Amniotic epithelial cell (primary cell): Measurements from ENCODE around the gene LEKR1.
"Not testable (repeated sequence)": the region's sequence is repeated elsewhere in the genome, so short reads cannot be mapped to it uniquely, and the experiment has no call there.

Experiments used
- DNase-seq: peaks from one replicate; pipeline ENCODE4 v3.0.0-alpha.2; 2010; ENCODE audit warnings: low read depth

Gene LEKR1

DNA sequence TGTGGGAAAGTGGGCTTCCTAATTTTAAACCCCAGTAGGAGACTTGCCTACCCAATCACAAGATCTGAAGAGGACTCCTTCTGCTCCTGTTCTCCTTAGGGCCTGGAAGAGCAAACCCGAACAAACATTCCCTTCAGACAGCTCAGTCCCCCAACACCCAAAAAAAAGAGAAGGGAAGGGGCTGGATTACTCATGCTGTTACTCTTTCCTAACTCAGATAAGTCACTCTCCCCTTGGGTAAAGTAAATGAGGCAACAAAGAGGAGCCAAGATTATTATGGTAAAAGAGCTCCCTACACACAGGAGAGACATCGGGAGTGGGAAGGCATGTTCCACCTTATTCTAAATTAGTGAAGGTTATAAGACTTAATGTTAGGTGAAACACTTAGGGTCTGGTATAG lies 18.1 kb upstream of the LEKR1 start:
- DNase-seq, result no peak

DNA sequence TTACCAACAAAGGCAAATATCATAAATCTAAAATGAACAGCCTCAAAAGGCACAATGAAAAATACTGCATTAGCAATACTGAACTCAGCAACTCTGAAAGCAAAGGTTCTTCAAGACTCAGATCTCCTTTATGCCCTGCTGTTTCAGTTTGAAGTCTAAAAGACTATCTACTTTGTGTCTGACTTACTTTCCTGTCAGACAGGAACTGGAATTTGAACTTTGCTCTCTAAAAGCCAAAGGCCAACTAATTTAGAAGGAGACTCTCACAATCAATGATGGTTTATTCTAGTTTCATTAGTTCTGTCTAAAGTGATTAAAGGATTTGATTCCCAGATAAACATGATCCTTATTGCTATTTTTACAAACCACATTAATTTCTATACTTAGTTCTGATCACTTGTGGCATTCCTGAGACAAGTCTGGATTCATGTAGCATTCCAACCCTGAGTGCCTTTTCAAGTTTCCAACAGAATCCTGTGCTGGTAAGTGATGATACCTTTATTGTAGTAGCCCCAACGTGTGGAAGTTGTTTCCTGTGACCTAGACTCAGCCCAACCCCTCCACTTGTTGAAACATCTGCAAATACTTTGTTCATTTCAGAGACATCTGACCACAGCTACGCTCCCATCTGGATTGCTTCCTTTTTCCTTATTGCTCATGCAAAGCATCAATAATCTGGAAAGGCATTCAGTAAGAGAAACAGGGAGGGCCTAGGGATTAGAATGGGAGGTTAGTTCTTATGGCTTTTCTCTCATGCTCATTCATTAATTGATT lies 14.9 kb upstream of the LEKR1 start:
- DNase-seq, result peak; percentile 36

- peak; percentile 85 for DNase-seq
Measured at GRCh38 chr3:156812521-156813335, 13.4 kb upstream of the LEKR1 start.

GRCh38 chr3:156814295-156814694 lies 11.9 kb upstream of the LEKR1 start:
- DNase-seq, result no peak

- DNase-seq, result peak; percentile 42
Measured at GRCh38 chr3:156816091-156816793, 9.9 kb upstream of the LEKR1 start.

DNA sequence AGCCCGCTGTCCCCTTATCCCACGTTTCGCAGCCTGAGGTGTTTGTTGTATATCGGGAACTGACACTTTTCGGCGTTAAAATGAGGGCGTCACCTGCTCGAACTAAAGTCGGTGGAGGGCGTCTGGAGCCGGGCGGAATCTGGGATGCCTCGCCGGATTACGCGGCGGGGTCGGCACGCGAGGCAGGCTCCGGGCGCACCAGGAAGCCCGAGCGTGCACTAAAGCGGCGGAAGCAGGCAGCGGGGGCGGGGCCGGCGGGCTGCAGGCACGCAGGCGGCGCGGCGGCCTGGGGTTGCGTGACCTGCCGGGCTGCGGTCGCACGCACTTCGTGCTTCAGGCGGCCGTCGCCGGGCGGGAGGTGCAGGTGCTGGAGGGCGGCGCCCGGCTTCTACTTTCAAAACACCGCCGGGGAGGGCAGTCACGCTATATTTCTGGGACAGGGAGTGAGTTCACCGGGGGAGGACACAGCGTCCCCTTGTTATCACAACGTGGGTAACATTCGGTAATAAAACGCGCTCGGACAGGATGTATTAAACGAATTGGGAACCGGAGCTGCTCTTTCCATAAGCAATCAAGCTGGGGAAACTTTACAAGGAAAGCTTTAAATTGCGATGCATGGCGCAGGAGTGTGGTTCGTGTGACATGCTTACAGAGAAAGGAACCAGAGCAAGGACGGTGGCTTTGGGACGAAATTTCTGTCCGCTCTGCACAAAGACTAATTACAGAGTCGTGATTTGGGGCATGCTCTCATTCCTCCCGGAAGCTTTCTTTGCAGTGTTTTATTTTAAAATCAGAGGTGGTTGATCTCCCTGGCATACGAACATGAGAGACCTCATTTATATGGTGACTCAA lies 9.1 kb upstream of the LEKR1 start:
- DNase-seq, result peak; percentile 57

DNA sequence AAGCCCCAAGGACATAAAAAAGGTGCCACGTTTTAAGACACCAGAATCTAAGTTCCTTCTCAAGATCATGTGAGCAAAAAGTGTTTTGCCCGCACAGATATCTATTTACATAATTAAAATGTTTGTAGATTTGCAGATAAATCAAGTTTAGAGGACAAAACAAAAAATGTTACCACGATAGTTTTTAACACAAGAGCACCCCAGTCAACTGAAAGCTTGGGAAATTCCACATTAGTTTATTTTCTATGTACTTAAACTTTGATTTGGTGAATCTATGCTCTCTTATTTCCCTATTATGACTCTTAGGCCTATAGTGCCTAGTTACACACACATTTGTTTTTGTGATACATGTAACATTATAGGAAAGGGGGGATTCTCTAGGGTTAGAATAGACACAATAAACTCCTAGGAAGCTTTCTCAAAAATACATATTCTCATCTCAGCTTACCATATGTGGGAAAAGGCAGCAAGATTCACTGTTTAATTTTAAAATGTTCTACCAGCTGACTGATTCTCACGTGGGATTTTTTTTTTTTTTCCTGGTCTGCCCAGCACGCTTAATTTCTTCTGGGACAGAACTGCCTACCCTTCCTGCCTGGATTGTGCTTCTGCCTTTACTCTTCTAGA lies 8.4 kb upstream of the LEKR1 start:
- no peak for DNase-seq

GRCh38 chr3:156818273-156818651 lies 7.9 kb upstream of the LEKR1 start:
- no peak for DNase-seq

DNA sequence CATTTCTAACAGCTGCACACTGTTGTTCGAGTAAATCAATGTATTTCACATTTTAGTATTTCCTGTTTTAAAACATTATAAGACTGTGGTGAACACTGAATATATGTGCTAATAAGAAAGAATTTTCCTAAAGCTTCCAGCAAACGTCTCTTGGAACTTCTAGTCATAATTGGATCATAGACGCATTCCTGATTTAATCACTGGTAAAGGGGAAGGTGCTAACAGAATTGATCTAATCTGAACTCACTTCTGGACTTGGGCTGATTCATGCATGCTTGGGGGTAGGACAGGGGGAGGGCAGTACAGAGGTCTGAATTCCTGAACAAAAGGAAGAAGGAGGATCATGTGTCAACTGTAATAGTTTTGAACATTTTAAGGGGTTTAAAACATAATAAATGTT lies 7.3 kb upstream of the LEKR1 start:
- peak; percentile 56 for DNase-seq

GRCh38 chr3:156819842-156820691 lies 6.1 kb upstream of the LEKR1 start:
- DNase-seq, result no peak

DNA sequence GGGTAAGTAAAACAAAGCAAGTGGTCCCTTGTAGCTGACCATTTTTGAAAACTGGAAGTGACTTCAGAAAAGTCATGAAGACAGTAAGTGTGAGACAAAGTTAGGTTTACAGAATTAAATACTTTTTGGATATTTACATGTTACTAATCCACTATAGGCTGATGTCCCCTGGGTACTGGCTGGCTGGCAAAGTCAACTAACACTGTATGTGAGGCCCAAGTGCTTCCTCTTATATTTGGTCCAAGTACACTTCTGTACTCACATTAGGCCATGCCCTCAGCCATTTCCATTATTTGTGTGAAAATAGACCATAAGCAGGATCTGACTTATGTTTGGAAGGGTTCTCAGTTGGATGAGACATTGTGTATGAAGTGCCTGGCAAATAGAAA lies 5.5 kb upstream of the LEKR1 start:
- DNase-seq, result no peak

- not testable (repeated sequence) for DNase-seq
Measured at GRCh38 chr3:156822626-156823260, 3.4 kb upstream of the LEKR1 start.

- no peak for DNase-seq
Measured at GRCh38 chr3:156825795-156826143, 384 bp upstream of the LEKR1 start.

DNA sequence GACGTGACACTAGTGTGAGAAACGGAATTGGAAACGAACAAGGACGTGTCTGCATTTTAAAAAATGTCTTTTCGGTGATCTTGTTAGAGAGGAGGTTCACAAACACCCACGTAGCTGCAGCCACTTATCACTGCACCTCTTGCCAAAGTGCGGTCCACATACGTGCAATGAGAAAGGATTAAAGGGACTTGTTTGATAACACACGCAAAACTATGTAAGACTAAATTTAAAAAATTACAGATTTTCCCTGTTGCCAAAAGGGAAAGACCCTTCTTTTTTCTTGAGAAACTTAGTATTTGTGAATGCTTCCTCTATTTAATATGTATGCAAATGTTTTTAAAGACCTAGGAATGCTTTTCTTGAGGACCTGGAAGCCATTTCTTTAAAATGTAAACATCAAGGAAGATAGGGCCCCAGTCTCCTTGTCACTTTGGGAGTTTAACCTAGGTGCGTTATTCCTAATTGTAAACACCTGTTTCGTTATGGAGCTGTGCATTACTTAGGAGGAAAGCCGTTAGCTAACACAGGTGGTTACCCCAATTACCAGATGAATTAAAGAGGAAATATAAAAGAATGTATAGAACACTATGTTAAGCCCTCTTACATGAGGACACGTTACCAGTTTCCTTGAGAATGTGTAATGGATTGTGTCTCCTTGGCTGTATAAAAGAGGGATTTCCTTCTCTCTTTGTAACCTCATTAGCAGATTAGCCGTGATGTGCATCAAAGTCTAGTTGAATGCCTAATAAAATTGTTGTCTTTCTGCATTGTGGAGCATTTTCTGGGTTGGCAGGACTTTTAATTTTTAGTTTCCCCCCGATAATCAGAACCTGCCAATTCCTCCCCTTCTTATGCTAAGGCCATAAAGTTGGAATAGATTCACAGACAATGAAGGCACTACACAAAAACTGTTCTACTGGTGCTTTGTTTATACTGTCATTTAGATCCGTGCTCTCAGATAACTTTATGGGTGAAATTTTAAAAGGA lies 1.0 kb downstream of the LEKR1 start:
- no peak for DNase-seq

GRCh38 chr3:156831006-156831405 lies 4.9 kb downstream of the LEKR1 start:
- no peak for DNase-seq

- no peak for DNase-seq
Measured at GRCh38 chr3:156834435-156834834, 8.3 kb downstream of the LEKR1 start.

- DNase-seq, result no peak
Measured at GRCh38 chr3:156834962-156835535, 8.9 kb downstream of the LEKR1 start.

- no peak for DNase-seq
Measured at GRCh38 chr3:156836701-156837100, 10.5 kb downstream of the LEKR1 start.
